HepG2 (cell line): ENCODE measurements around the gene MCM3. TPM values are rescaled to one million over a fixed set of nuclear protein-coding genes. Genes with fewer than 3 reads are reported as not detected.

Experiments used
- ESRRA ChIP-seq: sonication (generic); formaldehyde crosslinking; IDR thresholded peaks from 2 replicates; pipeline ENCODE4 v1.5.1; 2020; ENCODE audit warnings: mild to moderate bottlenecking, low read depth, missing genetic modification reagents
- FOSL1 ChIP-seq: sonication (generic); formaldehyde crosslinking; IDR thresholded peaks from 2 replicates; pipeline ENCODE4 v1.9.0; 2021; ENCODE audit warnings: missing genetic modification reagents, borderline replicate concordance
- HDAC1 ChIP-seq: sonication (generic); formaldehyde crosslinking; IDR thresholded peaks from 2 replicates; pipeline ENCODE4 v1.5.1; 2020; ENCODE audit warnings: mild to moderate bottlenecking, missing genetic modification reagents
- JUND ChIP-seq: sonication (generic); formaldehyde crosslinking; IDR thresholded peaks from 2 replicates; pipeline ENCODE4 v1.8.0; 2022; ENCODE audit warnings: mild to moderate bottlenecking, missing genetic modification reagents
- MIER2 ChIP-seq: IDR thresholded peaks from 2 replicates; pipeline ENCODE4 v1.6.1; 2016; ENCODE audit warnings: missing biosample characterization, missing genetic modification reagents
- SALL1 ChIP-seq: sonication (generic); formaldehyde crosslinking; IDR thresholded peaks from 2 replicates; pipeline ENCODE4 v1.8.0; 2022; ENCODE audit warnings: mild to moderate bottlenecking, missing genetic modification reagents
- SMAD9 ChIP-seq: sonication (generic); formaldehyde crosslinking; IDR thresholded peaks from 2 replicates; pipeline ENCODE4 v1.5.1; 2020; ENCODE audit warnings: mild to moderate bottlenecking, missing genetic modification reagents
- TAF1 ChIP-seq: sonication (generic); formaldehyde crosslinking; IDR thresholded peaks from 2 replicates; pipeline ENCODE4 v1.4.0; 2020; ENCODE audit warnings: missing genetic modification reagents
- TOE1 ChIP-seq: sonication (generic); formaldehyde crosslinking; IDR thresholded peaks from 2 replicates; pipeline ENCODE4 v1.4.0; 2020; ENCODE audit warnings: mild to moderate bottlenecking, missing genetic modification reagents
- YEATS4 ChIP-seq: sonication (generic); formaldehyde crosslinking; IDR thresholded peaks from 2 replicates; pipeline ENCODE4 v1.4.0; 2020; ENCODE audit warnings: missing genetic modification reagents, borderline replicate concordance
- ZBTB8A ChIP-seq: sonication (generic); formaldehyde crosslinking; IDR thresholded peaks from 2 replicates; pipeline ENCODE4 v1.4.0; 2020; ENCODE audit warnings: mild to moderate bottlenecking, low read depth, missing genetic modification reagents, borderline replicate concordance
- ZFX ChIP-seq: sonication (generic); formaldehyde crosslinking; IDR thresholded peaks from 2 replicates; pipeline ENCODE4 v1.4.0; 2020; ENCODE audit warnings: mild to moderate bottlenecking, low read depth, missing genetic modification reagents, moderate library complexity
- ZNF543 ChIP-seq: sonication (generic); formaldehyde crosslinking; IDR thresholded peaks from 2 replicates; pipeline ENCODE4 v1.4.0; 2020; ENCODE audit warnings: mild to moderate bottlenecking, missing genetic modification reagents
- ZNF788 ChIP-seq: sonication (generic); formaldehyde crosslinking; IDR thresholded peaks from 2 replicates; pipeline ENCODE4 v1.5.0; 2020; ENCODE audit warnings: mild to moderate bottlenecking, missing genetic modification reagents, borderline replicate concordance
- ZSCAN29 ChIP-seq: sonication (generic); formaldehyde crosslinking; conservative IDR thresholded peaks from 2 replicates; pipeline ENCODE4 v1.4.0; 2020; ENCODE audit warnings: mild to moderate bottlenecking, missing genetic modification reagents
- polyA plus RNA-seq, 8 experiments: library from polyadenylated mRNA; depleted of rRNA in 3 of 8; stranded (reverse) in 7 of 8; unstranded in 1 of 8; fragments of >200 nt; fragmentation: Illumina TruSeq in 4 of 8; extraction: Trizol in 4 of 8; gene quantifications; 2 replicates each; pipeline versions ENCODE4 v1.2.1 to v1.2.3, GENCODE V29; 2011 to 2016; ENCODE audit warnings: low read depth in 4 of 8, missing spikeins in 1 of 8, mixed read lengths in 1 of 8; ENCODE audit not compliant: insufficient read depth in 1 of 8
- total RNA-seq, 5 experiments: library from RNA; depleted of rRNA; stranded (reverse); fragments of >200 nt; fragmentation: Illumina TruSeq; extraction: Trizol; gene quantifications; 2 replicates each; pipeline ENCODE4 v1.2.3, GENCODE V29; 2016; ENCODE audit warnings: low read depth in 1 of 5
- TF ChIP-seq, protein P1 (sequence below), 2 experiments: sonication (generic) in 1 of 2; formaldehyde crosslinking in 1 of 2; IDR thresholded peaks; 2 replicates each; pipeline versions ENCODE4 v1.5.1 to v1.6.1; 2011 to 2020; ENCODE audit warnings: borderline replicate concordance in 1 of 2, low read depth in 1 of 2, low read length in 1 of 2, mild to moderate bottlenecking in 1 of 2, missing genetic modification reagents in 1 of 2, moderate library complexity in 1 of 2
- TF ChIP-seq, protein P2 (sequence below): sonication (generic); formaldehyde crosslinking; conservative IDR thresholded peaks from 2 replicates; pipeline ENCODE4 v1.4.0; 2020; ENCODE audit warnings: missing genetic modification reagents
- TF ChIP-seq, protein P3 (sequence below): sonication (generic); formaldehyde crosslinking; IDR thresholded peaks from 2 replicates; pipeline ENCODE4 v1.8.0; 2022; ENCODE audit warnings: missing genetic modification reagents, mild to moderate bottlenecking, borderline replicate concordance
- TF ChIP-seq, protein P4 (sequence below): sonication (generic); formaldehyde crosslinking; IDR thresholded peaks from 2 replicates; pipeline ENCODE4 v1.5.0; 2020; ENCODE audit warnings: missing genetic modification reagents
- TF ChIP-seq, protein P5 (sequence below): sonication (generic); formaldehyde crosslinking; IDR thresholded peaks from 2 replicates; pipeline ENCODE4 v1.8.0; 2022; ENCODE audit warnings: mild to moderate bottlenecking, missing genetic modification reagents; ENCODE audit not compliant: insufficient replicate concordance

MCM3 gene
- total and polyA plus RNA-seq, 2 of the 13 experiments (the other 11 are each of a cell fraction or from before 2014, with no cell fraction given), result 164 to 288 TPM

DNA sequence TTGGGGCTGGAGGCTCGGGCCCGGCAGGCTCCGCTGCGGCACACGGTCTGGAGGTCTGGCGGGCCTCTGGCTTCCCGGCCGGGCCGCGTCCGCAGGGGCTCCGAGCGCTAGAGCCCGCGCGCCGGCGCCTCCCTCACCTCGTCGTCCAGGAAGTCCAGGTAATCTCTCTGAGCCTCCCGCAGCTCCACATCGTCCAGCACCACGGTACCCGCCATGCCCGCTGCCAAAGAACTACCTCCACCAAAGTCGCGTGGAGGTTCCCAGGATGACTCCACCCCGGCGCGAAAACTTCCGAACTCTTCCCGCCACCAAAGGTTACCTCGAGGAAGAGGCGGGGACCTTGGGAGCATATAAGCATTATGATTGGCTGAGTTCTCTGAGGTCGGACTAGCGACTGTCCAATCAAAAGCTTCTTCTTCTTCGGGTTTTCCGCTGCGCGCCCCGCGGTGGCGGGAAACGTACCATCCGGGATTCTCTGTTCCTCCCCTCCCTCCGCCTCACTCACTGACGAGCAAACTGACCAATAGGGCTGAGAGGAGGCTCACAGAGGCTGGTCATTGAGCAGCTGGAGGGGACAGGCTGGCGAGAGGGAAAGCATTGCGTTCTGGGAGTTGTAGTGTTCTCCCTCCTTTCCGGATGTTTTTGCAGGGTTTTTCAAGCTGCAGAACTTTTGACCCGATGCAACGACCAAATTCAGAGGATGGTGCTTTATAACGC is at the start of gene MCM3 (continued):
- TF ChIP-seq, protein P1, sequence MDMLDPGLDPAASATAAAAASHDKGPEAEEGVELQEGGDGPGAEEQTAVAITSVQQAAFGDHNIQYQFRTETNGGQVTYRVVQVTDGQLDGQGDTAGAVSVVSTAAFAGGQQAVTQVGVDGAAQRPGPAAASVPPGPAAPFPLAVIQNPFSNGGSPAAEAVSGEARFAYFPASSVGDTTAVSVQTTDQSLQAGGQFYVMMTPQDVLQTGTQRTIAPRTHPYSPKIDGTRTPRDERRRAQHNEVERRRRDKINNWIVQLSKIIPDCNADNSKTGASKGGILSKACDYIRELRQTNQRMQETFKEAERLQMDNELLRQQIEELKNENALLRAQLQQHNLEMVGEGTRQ (IDR thresholded peaks at IDR 0.05; ENCODE audit: low read depth, low read length), result no peak
- TF ChIP-seq, protein P1 (CRISPR knock-in tag; IDR thresholded peaks at IDR 0.05; ENCODE audit: borderline replicate concordance), result no peak
- TF ChIP-seq YEATS4 (CRISPR knock-in tag), result peak; percentile 73
- TF ChIP-seq TAF1 (CRISPR knock-in tag), result peak; percentile 70
- TF ChIP-seq ZNF788 (CRISPR knock-in tag), result peak; percentile 89; the same call in 1 of the 2 replicates
- TF ChIP-seq SMAD9, result no peak
- TF ChIP-seq ZSCAN29, result peak; percentile 84; the same call in 1 of the 2 replicates
- TF ChIP-seq SALL1 (CRISPR knock-in tag), result peak; percentile 90
- TF ChIP-seq ZFX (CRISPR knock-in tag), result peak; percentile 90
- TF ChIP-seq, protein P2, sequence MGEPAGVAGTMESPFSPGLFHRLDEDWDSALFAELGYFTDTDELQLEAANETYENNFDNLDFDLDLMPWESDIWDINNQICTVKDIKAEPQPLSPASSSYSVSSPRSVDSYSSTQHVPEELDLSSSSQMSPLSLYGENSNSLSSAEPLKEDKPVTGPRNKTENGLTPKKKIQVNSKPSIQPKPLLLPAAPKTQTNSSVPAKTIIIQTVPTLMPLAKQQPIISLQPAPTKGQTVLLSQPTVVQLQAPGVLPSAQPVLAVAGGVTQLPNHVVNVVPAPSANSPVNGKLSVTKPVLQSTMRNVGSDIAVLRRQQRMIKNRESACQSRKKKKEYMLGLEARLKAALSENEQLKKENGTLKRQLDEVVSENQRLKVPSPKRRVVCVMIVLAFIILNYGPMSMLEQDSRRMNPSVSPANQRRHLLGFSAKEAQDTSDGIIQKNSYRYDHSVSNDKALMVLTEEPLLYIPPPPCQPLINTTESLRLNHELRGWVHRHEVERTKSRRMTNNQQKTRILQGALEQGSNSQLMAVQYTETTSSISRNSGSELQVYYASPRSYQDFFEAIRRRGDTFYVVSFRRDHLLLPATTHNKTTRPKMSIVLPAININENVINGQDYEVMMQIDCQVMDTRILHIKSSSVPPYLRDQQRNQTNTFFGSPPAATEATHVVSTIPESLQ (CRISPR knock-in tag), result no peak; the same call in none of the 2 replicates
- TF ChIP-seq JUND (CRISPR knock-in tag), result 0 out of 2 replicates have a peak, but pooled peaks have one; percentile 36
- TF ChIP-seq, protein P3, sequence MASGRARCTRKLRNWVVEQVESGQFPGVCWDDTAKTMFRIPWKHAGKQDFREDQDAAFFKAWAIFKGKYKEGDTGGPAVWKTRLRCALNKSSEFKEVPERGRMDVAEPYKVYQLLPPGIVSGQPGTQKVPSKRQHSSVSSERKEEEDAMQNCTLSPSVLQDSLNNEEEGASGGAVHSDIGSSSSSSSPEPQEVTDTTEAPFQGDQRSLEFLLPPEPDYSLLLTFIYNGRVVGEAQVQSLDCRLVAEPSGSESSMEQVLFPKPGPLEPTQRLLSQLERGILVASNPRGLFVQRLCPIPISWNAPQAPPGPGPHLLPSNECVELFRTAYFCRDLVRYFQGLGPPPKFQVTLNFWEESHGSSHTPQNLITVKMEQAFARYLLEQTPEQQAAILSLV (CRISPR knock-in tag), result peak; percentile 98; the same call in 1 of the 2 replicates
- no peak for TF ChIP-seq ZBTB8A (CRISPR knock-in tag)
- TF ChIP-seq FOSL1, result no peak
- 0 out of 2 replicates have a peak, but pooled peaks have one; percentile 59 for TF ChIP-seq MIER2 (CRISPR knock-in tag)
- TF ChIP-seq ESRRA, result 0 out of 2 replicates have a peak, but pooled peaks have one; percentile 0
- 0 out of 2 replicates have a peak, but pooled peaks have one; percentile 56 for TF ChIP-seq ZNF543
- TF ChIP-seq HDAC1 (CRISPR knock-in tag), result peak; percentile 75; the same call in 1 of the 2 replicates
- TF ChIP-seq TOE1, result peak; percentile 59; the same call in 1 of the 2 replicates
- TF ChIP-seq, protein P4, sequence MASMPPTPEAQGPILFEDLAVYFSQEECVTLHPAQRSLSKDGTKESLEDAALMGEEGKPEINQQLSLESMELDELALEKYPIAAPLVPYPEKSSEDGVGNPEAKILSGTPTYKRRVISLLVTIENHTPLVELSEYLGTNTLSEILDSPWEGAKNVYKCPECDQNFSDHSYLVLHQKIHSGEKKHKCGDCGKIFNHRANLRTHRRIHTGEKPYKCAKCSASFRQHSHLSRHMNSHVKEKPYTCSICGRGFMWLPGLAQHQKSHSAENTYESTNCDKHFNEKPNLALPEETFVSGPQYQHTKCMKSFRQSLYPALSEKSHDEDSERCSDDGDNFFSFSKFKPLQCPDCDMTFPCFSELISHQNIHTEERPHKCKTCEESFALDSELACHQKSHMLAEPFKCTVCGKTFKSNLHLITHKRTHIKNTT (CRISPR knock-in tag), result no peak
- TF ChIP-seq, protein P5, sequence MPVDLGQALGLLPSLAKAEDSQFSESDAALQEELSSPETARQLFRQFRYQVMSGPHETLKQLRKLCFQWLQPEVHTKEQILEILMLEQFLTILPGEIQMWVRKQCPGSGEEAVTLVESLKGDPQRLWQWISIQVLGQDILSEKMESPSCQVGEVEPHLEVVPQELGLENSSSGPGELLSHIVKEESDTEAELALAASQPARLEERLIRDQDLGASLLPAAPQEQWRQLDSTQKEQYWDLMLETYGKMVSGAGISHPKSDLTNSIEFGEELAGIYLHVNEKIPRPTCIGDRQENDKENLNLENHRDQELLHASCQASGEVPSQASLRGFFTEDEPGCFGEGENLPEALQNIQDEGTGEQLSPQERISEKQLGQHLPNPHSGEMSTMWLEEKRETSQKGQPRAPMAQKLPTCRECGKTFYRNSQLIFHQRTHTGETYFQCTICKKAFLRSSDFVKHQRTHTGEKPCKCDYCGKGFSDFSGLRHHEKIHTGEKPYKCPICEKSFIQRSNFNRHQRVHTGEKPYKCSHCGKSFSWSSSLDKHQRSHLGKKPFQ (CRISPR knock-in tag), result peak; percentile 67
